Measurements from ENCODE around the gene FAM168B. TPM values are rescaled to one million over a fixed set of nuclear protein-coding genes. Genes with fewer than 3 reads are reported as not detected.

FAM168B gene
- total RNA-seq, 1 experiment from 2014 or later, result 119 TPM

DNA sequence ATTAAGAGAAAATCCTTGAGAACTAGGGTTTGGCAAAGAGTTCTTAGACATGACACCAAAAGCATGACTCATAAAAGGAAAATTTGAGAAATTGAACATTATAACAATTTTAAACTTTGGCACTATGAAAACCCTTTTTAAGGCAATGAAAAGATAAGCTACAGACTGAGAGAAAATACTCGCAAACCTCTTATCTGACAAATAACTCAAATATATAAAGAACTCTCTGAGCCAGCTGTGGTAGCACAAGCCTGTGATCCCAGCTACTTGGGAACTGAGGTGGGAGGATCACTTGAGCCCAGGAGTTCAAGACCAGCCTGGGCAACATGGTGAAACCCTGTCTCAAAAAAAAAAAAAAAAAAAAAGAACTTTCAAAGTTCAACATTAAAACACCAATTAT, 70.5 kb downstream of the FAM168B start:
- H3K4me1 Mint-ChIP-seq (ENCODE audit: low read depth, unreplicated experiment), result no peaks in the 10 kb centered on the region
- intact Hi-C loops (cut with micrococcal nuclease; ENCODE audit: unreplicated experiment), result no loop called here
- no peaks in the 10 kb centered on the region for H3K4me1 ChIP-seq
- peaks cover 3% of the 10 kb centered on the region for H3K27me3 Mint-ChIP-seq (ENCODE audit: insufficient read depth, unreplicated experiment)
- H3K36me3 Mint-ChIP-seq (ENCODE audit: insufficient read depth, unreplicated experiment), result no peaks in the 10 kb centered on the region
- no peaks in the 10 kb centered on the region for H3K36me3 ChIP-seq (ENCODE audit: control insufficient read depth, insufficient read depth, low read length)
- H3K4me3 Mint-ChIP-seq (ENCODE audit: unreplicated experiment), result no peak overlapping the region
- ChIA-PET CTCF (no interaction called here), POLR2A (no interaction called here)
- H3K9me3 ChIP-seq, result no peaks in the 10 kb centered on the region
- no peak for DNase-seq
- H3K27me3 ChIP-seq (replicated peaks; ENCODE audit: control insufficient read depth, insufficient read depth, low read length), result no peaks in the 10 kb centered on the region
- BruUV-seq (replicated peaks), result no TSS peak
- no peak overlapping the region for H3K27ac Mint-ChIP-seq (ENCODE audit: unreplicated experiment)
- peaks cover 10% of the 10 kb centered on the region for H3K9me3 Mint-ChIP-seq (ENCODE audit: unreplicated experiment)
- H3K4me3 ChIP-seq (ENCODE audit: low read depth, low read length), result no peak overlapping the region
- TF ChIP-seq, protein P1, sequence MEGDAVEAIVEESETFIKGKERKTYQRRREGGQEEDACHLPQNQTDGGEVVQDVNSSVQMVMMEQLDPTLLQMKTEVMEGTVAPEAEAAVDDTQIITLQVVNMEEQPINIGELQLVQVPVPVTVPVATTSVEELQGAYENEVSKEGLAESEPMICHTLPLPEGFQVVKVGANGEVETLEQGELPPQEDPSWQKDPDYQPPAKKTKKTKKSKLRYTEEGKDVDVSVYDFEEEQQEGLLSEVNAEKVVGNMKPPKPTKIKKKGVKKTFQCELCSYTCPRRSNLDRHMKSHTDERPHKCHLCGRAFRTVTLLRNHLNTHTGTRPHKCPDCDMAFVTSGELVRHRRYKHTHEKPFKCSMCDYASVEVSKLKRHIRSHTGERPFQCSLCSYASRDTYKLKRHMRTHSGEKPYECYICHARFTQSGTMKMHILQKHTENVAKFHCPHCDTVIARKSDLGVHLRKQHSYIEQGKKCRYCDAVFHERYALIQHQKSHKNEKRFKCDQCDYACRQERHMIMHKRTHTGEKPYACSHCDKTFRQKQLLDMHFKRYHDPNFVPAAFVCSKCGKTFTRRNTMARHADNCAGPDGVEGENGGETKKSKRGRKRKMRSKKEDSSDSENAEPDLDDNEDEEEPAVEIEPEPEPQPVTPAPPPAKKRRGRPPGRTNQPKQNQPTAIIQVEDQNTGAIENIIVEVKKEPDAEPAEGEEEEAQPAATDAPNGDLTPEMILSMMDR (IDR thresholded peaks at IDR 0.05; ENCODE audit: insufficient read depth in 1 of 2, low read depth in 1 of 2, low read length in 1 of 2, severe bottlenecking in 1 of 2, unreplicated experiment in 1 of 2), result no peak

- Histone ChIP-seq H3K9me3 (no peaks in the 10 kb centered on the region), H3K4me3 (ENCODE audit: low read depth, low read length) (no peak overlapping the region), H3K36me3 (ENCODE audit: control insufficient read depth, insufficient read depth, low read length) (no peaks in the 10 kb centered on the region), H3K27me3 (replicated peaks; ENCODE audit: control insufficient read depth, insufficient read depth, low read length) (no peaks in the 10 kb centered on the region), H3K4me1 (no peaks in the 10 kb centered on the region)
- Mint-ChIP-seq H3K36me3 (ENCODE audit: insufficient read depth, unreplicated experiment) (no peaks in the 10 kb centered on the region), H3K27me3 (ENCODE audit: insufficient read depth, unreplicated experiment) (peaks cover 7% of the 10 kb centered on the region), H3K4me3 (ENCODE audit: unreplicated experiment) (no peak overlapping the region), H3K27ac (ENCODE audit: unreplicated experiment) (no peak overlapping the region), H3K9me3 (ENCODE audit: unreplicated experiment) (no peaks in the 10 kb centered on the region), H3K4me1 (ENCODE audit: low read depth, unreplicated experiment) (no peaks in the 10 kb centered on the region)
- intact Hi-C loops (cut with micrococcal nuclease; ENCODE audit: unreplicated experiment), result no loop called here
- TF ChIP-seq, protein P1 (IDR thresholded peaks at IDR 0.05; ENCODE audit: insufficient read depth in 1 of 2, low read depth in 1 of 2, low read length in 1 of 2, severe bottlenecking in 1 of 2, unreplicated experiment in 1 of 2), result no peak
- no TSS peak for BruUV-seq (replicated peaks)
- ChIA-PET CTCF (no interaction called here), POLR2A (no interaction called here)
- no peak for DNase-seq
These were observed 76.2 kb downstream of the FAM168B start for GRCh38 chr2:131016826-131017741.

- H3K9me3 Mint-ChIP-seq (ENCODE audit: unreplicated experiment), result no peaks in the 10 kb centered on the region
These were observed 77.5 kb downstream of the FAM168B start for GRCh38 chr2:131015764-131016163.

More at GRCh38 chr2:131015764-131016163, 77.5 kb downstream of the FAM168B start:
- no peak for DNase-seq
- TF ChIP-seq, protein P1 (IDR thresholded peaks at IDR 0.05; ENCODE audit: insufficient read depth in 1 of 2, low read depth in 1 of 2, low read length in 1 of 2, severe bottlenecking in 1 of 2, unreplicated experiment in 1 of 2), result no peak
- no peak overlapping the region for H3K27ac Mint-ChIP-seq (ENCODE audit: unreplicated experiment)
- H3K27me3 Mint-ChIP-seq (ENCODE audit: insufficient read depth, unreplicated experiment), result peaks cover 14% of the 10 kb centered on the region
- ChIA-PET POLR2A (no interaction called here), CTCF (no interaction called here)
- Histone ChIP-seq H3K4me1 (no peaks in the 10 kb centered on the region), H3K36me3 (ENCODE audit: control insufficient read depth, insufficient read depth, low read length) (no peaks in the 10 kb centered on the region), H3K27me3 (replicated peaks; ENCODE audit: control insufficient read depth, insufficient read depth, low read length) (no peaks in the 10 kb centered on the region), H3K9me3 (no peaks in the 10 kb centered on the region), H3K4me3 (ENCODE audit: low read depth, low read length) (no peak overlapping the region)
- BruUV-seq (replicated peaks), result no TSS peak
- no peak overlapping the region for H3K4me3 Mint-ChIP-seq (ENCODE audit: unreplicated experiment)
- intact Hi-C loops (cut with micrococcal nuclease; ENCODE audit: unreplicated experiment), result no loop called here
- H3K4me1 Mint-ChIP-seq (ENCODE audit: low read depth, unreplicated experiment), result no peaks in the 10 kb centered on the region
- no peaks in the 10 kb centered on the region for H3K36me3 Mint-ChIP-seq (ENCODE audit: insufficient read depth, unreplicated experiment)

Measured in Caco-2 (cell line).